Loucy (cell line): ENCODE measurements around the gene AGXT.

Experiments used
- H2AFZ ChIP-seq: fragments of 200-600 bp; sonication (generic); 2 replicates; pipeline ENCODE4 v1.6.0; 2016; ENCODE audit warnings: antibody characterized with exemption, mild to moderate bottlenecking, low read length, moderate library complexity
- H3F3A ChIP-seq: fragments of 200-600 bp; 2 replicates; pipeline ENCODE4 v1.6.0; 2016; ENCODE audit warnings: antibody characterized with exemption, low read depth, mild to moderate bottlenecking
- H3K27me3 ChIP-seq: fragments of 200-600 bp; sonication (generic); 2 replicates; pipeline ENCODE4 v1.6.1; 2014; ENCODE audit warnings: low read length, mild to moderate bottlenecking; ENCODE audit not compliant: insufficient read depth, poor library complexity, severe bottlenecking
- H3K36me3 ChIP-seq: fragments of 200-600 bp; sonication (generic); 2 replicates; pipeline ENCODE4 v1.6.1; 2016; ENCODE audit warnings: low read length; ENCODE audit not compliant: insufficient read depth
- H3K4me1 ChIP-seq: fragments of 200-600 bp; sonication (generic); 2 replicates; pipeline ENCODE4 v1.5.1; 2014; ENCODE audit warnings: low read length, mild to moderate bottlenecking; ENCODE audit not compliant: insufficient read depth, poor library complexity, severe bottlenecking
- H3K4me2 ChIP-seq: fragments of 200-600 bp; sonication (generic); 2 replicates; pipeline ENCODE4 v1.6.0; 2014; ENCODE audit warnings: antibody characterized with exemption, low read length, low read depth, mild to moderate bottlenecking; ENCODE audit not compliant: poor library complexity, severe bottlenecking
- H3K4me3 ChIP-seq: fragments of 200-600 bp; sonication (generic); 2 replicates; pipeline ENCODE4 v1.5.1; 2014; ENCODE audit warnings: low read length, mild to moderate bottlenecking, mixed read lengths; ENCODE audit not compliant: poor library complexity, severe bottlenecking
- H3K79me2 ChIP-seq: fragments of 200-600 bp; sonication (generic); 2 replicates; pipeline ENCODE4 v1.6.1; 2014; ENCODE audit warnings: low read length; ENCODE audit not compliant: insufficient read depth
- H3K9ac ChIP-seq: fragments of 200-600 bp; sonication (generic); 2 replicates; pipeline ENCODE4 v1.6.0; 2014; ENCODE audit warnings: mild to moderate bottlenecking, low read depth, low read length, moderate library complexity; ENCODE audit not compliant: poor library complexity, severe bottlenecking
- H3K9me2 ChIP-seq: fragments of 200-600 bp; sonication (generic); replicated peaks from 2 replicates; pipeline ENCODE4 v1.6.1; 2016; ENCODE audit warnings: low read depth, low read length, mixed read lengths
- H3K9me3 ChIP-seq: fragments of 200-600 bp; sonication (generic); 2 replicates; pipeline ENCODE4 v1.6.1; 2014; ENCODE audit warnings: mild to moderate bottlenecking, antibody characterized with exemption, low read length, low read depth; ENCODE audit not compliant: insufficient read depth
- H4K20me1 ChIP-seq: fragments of 200-600 bp; sonication (generic); 2 replicates; pipeline ENCODE4 v1.6.0; 2014; ENCODE audit warnings: antibody characterized with exemption, low read length, mild to moderate bottlenecking; ENCODE audit not compliant: insufficient read depth, poor library complexity, severe bottlenecking
- CTCF ChIP-seq: fragments of 200-600 bp; sonication (generic); conservative IDR thresholded peaks from 2 replicates; pipeline ENCODE4 v1.5.1; 2014; ENCODE audit warnings: mild to moderate bottlenecking, antibody characterized with exemption, low read length
- EZH2phosphoT487 ChIP-seq: fragments of 200-600 bp; IDR thresholded peaks from 2 replicates; pipeline ENCODE4 v1.6.1; 2018; ENCODE audit warnings: antibody characterized with exemption, mild to moderate bottlenecking, moderate library complexity, borderline replicate concordance

The AGXT gene

DNA sequence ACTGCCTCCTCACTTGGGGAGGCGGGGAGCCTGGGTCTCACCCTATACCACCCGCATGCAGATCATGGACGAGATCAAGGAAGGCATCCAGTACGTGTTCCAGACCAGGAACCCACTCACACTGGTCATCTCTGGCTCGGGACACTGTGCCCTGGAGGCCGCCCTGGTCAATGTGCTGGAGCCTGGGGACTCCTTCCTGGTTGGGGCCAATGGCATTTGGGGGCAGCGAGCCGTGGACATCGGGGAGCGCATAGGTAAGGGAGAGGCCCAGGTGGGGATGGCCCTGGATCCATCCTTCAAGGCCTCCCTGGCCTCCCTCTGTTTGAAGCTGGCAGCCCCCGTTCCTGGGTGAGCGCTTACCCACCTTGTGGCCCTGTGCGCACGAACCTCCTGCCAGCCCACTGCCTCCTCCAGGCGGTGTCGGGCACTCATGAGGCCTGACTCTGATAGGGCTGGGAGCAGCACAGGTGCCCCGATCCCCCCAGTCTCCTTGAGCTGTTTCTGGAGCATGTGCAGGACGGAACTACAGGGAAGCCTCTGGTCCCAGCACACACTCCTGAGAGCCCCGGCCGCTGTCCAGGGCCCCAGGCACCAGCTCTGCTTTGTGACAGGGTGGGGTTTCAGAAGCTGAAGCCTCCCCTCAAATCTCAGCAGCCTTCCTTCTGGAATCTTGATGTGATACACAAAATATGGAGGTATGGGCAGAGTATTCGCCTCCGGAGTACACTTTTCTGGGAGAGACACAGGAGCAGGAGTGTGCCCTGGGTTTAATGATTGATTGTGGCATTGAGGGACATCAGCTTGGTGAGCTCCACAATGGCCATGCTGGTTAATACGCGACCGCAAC lies 708 bp downstream of the AGXT start:
- H3K9me3 ChIP-seq, result no peaks in the 10 kb centered on the region; the same call in 1 of the 2 replicates
- H3K27me3 ChIP-seq, result no peaks in the 10 kb centered on the region
- no peak overlapping the region for H3K4me2 ChIP-seq
- no peak overlapping the region for H3K4me3 ChIP-seq
- H3K9me2 ChIP-seq, result no peaks in the 10 kb centered on the region
- no peaks in the 10 kb centered on the region for H4K20me1 ChIP-seq
- no peaks in the 10 kb centered on the region for H3K36me3 ChIP-seq
- no peaks in the 10 kb centered on the region for H3F3A ChIP-seq
- no peak overlapping the region for H3K9ac ChIP-seq
- TF ChIP-seq EZH2phosphoT487, result no peak
- no peak for TF ChIP-seq CTCF
- no peak overlapping the region for H2AFZ ChIP-seq
- H3K4me1 ChIP-seq, result no peaks in the 10 kb centered on the region
- no peaks in the 10 kb centered on the region for H3K79me2 ChIP-seq

GRCh38 chr2:240869956-240870875 lies 1.6 kb downstream of the AGXT start:
- H3K9ac ChIP-seq, result no peak overlapping the region
- no peak for TF ChIP-seq CTCF
- TF ChIP-seq EZH2phosphoT487, result no peak
- no peak overlapping the region for H3K4me2 ChIP-seq
- no peaks in the 10 kb centered on the region for H3K79me2 ChIP-seq
- no peaks in the 10 kb centered on the region for H3K4me1 ChIP-seq
- no peaks in the 10 kb centered on the region for H3F3A ChIP-seq
- H3K9me3 ChIP-seq, result no peaks in the 10 kb centered on the region; the same call in 1 of the 2 replicates
- H4K20me1 ChIP-seq, result no peaks in the 10 kb centered on the region
- H3K9me2 ChIP-seq, result no peaks in the 10 kb centered on the region
- no peak overlapping the region for H2AFZ ChIP-seq
- no peaks in the 10 kb centered on the region for H3K36me3 ChIP-seq
- no peak overlapping the region for H3K4me3 ChIP-seq
- no peaks in the 10 kb centered on the region for H3K27me3 ChIP-seq

GRCh38 chr2:240871071-240871958 lies 2.7 kb downstream of the AGXT start:
- Histone ChIP-seq H3K9me2 (no peaks in the 10 kb centered on the region), H3K9me3 (no peaks in the 10 kb centered on the region; the same call in 1 of the 2 replicates), H3K4me2 (no peak overlapping the region), H3K36me3 (no peaks in the 10 kb centered on the region), H3K79me2 (no peaks in the 10 kb centered on the region), H3K27me3 (no peaks in the 10 kb centered on the region), H4K20me1 (no peaks in the 10 kb centered on the region), H3K9ac (no peak overlapping the region), H3K4me1 (no peaks in the 10 kb centered on the region), H2AFZ (no peak overlapping the region), H3F3A (no peaks in the 10 kb centered on the region), H3K4me3 (no peak overlapping the region)
- TF ChIP-seq EZH2phosphoT487 (no peak), CTCF (no peak)
